ENCODE measurements around the gene MRPL38.
"Not testable (repeated sequence)": the region's sequence is repeated elsewhere in the genome, so short reads cannot be mapped to it uniquely, and the experiment has no call there.

MRPL38 gene

GRCh38 chr17:75896415-75897159, 8.1 kb downstream of the MRPL38 start, which contains the start of gene TRIM65:
TRIM65 (minus strand) TSS chr17:75896951; CDS start chr17:75896937, 14 bp downstream.
- peak; percentile 69 to 80 for DNase-seq (ENCODE audit: low read depth in 2 of 2)

DNA sequence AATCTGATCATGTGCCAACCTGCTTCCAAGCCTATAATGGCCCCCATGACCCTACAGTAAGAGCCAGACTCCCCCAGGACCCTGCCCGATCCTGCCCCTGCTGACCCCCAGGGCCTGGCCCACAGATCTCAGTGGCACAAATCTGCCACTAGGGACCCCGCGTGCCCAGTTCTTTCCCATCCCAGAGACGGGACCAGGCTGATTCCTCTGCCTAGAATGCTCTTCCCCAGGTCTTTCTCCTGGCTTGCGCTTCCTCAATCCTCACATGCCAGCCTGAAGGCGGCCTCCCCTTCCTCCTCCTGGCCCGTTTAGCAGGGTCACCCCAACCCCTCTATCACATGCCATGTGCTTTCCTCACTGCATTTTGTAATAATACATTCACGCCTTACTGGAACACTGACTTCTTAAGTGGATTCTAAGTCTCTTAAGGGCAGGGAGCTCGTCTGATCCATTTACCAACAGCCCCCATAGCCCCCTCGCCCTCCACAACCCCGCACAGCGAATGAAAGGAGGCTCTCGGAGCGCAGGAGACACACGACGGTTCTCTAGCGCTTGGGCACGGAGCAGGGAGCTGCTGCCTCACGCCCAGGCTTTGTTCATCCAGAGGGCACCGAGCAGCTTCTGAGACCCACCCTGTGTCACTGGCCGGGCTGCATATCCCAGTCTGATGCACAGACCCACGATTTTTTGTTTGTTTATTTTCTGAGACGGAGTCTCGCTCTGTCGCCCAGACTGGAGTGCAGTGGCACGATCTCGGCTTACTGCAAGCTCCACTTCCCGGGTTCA, 9.1 kb downstream of the MRPL38 start:
- no peak for DNase-seq (ENCODE audit: low read depth in 2 of 2)

DNA sequence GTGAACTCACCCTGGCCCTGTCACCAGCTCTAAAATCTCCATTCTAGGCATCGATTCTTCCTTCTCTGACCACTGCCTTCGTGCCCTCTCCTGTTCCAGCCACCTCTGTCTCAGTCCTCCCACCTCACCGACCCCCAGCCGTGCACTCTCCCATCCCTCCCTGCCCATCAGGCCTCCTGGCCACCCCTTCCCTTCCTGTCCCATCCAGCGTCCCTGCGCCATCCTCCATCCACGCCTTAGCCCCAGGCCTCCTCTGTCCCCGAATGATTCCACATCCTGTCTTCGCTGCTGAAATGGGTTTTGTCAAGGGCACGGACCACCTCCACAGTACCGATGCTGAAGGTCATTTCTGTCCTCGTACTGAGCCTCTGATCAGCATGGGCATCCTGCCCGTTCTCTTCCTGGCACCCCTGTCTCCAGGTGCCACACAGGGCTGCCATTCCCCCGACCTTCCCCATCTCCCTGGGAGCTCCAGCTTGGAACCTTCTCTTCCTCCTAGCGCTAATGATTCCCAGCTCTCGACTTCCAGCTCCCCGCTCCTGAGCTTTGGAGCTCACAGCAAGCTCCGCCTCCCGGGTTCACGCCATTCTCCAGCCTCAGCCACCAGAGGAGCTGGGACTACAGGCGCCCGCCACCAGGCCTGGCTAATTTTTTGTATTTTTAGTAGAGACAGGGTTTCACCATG, 10.5 kb downstream of the MRPL38 start:
- no peak for DNase-seq (ENCODE audit: low read depth in 2 of 2)

DNA sequence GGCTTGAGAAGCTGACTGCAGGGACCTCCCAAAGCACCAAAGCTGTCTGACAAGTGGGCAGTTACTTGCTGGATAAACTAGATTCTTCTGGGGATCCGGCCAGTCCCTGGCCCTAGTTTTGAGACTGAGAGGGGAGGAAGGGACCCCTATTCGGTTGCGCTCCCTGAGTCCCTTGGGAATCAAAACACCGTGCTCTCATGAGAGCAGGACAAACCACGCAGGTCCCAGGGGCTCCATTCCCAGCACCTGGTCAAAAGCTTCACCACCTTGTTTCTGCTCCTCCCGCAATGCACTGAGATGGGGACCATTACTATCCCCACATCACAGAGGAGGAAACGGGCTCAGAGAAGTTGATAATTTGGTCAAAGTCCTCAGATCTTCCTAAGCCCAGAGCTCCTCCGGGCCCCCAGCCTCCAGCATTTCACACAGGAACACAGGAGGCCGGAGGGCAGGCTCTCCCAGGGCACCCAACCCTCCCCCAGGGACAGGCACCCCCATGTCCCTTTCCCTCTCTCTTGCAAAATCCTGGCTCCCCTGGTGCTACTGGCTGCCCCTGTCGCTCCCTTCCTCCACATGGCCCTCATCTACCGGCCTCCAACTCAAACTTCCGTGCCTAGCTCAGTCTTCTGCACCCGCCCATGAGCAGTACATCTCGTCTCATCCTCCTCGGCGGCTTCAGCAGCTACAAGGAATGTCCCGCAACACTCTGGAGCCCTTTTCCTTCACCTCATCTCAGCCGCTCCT, 11.2 kb downstream of the MRPL38 start:
- DNase-seq (ENCODE audit: low read depth in 2 of 2) = no peak

GRCh38 chr17:75892556-75893224, 12.0 kb downstream of the MRPL38 start:
- no peak for DNase-seq (ENCODE audit: low read depth in 2 of 2)

GRCh38 chr17:75891605-75892555, 12.8 kb downstream of the MRPL38 start:
- DNase-seq (ENCODE audit: low read depth in 2 of 2) = no peak

DNA sequence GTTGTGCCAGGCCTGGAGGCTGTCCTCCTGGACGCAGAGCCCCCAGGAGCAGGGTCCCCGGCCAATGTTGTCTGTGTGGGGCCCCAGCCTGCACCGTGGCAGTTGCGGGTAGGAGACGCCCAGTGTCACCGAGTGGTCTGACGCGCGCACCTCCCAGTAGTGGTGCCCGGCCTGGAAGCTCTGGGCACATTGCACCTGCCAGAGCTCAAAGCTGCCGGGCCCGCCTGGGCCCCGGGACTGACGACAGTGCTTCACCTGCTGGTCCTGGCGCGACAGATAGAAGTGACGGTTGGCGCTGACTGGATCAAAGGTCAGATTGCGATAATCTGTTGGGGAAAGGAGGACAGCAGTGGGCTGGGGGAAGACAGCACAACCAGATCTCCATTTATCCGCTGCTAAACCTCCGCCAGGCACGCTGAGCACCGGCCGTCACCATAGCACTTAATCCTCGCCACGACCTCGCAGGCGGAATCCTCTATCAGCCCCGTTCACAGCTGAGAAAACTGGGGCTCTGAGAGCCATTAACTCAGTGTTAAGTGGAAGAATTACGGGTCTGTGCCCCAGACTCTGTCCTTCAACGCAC, 13.6 kb downstream of the MRPL38 start:
- DNase-seq (ENCODE audit: low read depth in 2 of 2) = no peak

DNA sequence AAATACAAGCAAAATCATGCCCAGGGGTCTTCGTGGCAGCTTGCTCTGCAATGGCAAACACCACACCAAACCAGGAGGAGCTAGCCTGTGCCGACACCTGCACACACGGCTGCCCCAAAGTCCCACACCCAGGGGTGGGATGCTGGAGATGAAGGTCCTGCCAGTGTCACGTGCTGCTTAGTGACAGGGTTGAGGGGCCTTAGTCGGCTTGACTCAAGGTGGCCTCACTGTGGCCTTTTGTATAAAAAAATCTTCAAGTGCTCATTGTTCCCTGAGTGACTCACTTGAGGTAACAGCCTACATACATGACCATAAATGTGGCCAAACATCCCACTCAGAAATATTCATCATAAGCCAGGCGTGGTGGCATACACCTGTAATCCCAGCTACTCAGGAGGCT, 15.2 kb downstream of the MRPL38 start:
- no peak for DNase-seq (ENCODE audit: low read depth in 2 of 2)

DNA sequence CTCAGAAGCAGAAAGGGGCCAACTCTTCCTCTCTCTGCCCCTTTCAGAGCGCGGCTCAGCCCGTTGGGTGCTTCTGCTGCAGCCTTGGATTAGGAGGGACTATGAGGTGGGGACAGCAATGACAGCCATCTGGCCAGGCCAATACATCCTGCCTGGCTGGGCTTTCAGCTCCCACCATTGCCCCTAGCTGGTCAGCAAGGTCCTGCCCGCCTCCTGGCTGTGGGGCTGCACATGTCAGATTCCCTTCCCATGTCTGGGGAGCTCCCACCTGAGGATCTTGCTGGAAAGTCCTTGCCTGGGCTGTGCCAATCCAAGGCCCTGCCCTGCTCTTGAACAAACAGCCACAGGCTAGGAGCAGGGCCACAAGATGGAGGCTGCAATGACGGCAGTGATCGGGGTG, 16.2 kb downstream of the MRPL38 start:
- no peak for DNase-seq (ENCODE audit: low read depth in 2 of 2)

- not testable (repeated sequence) for DNase-seq (ENCODE audit: low read depth in 2 of 2)
Observed at GRCh38 chr17:75885860-75886259, 18.8 kb downstream of the MRPL38 start.

DNA sequence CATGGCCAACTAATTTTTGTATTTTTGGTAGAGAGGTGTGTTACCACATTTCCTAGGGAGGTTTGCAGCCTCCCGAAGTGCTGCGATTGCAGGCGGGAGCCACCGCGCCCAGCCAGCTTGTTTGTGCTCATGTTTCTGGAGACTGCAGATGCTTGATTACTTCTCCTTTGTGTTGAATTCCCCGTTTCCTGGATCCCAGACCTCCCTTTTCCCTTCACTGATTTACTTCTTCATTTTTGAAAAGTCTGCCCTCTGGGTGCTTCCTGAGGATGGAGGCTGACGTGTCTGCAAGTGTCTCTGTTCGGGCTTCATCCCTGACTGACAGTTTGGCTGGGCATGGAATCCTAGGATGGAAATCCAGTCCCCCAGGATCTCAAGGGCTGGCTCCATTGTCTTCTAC, 19.3 kb downstream of the MRPL38 start:
- no peak for DNase-seq (ENCODE audit: low read depth in 2 of 2)

DNA sequence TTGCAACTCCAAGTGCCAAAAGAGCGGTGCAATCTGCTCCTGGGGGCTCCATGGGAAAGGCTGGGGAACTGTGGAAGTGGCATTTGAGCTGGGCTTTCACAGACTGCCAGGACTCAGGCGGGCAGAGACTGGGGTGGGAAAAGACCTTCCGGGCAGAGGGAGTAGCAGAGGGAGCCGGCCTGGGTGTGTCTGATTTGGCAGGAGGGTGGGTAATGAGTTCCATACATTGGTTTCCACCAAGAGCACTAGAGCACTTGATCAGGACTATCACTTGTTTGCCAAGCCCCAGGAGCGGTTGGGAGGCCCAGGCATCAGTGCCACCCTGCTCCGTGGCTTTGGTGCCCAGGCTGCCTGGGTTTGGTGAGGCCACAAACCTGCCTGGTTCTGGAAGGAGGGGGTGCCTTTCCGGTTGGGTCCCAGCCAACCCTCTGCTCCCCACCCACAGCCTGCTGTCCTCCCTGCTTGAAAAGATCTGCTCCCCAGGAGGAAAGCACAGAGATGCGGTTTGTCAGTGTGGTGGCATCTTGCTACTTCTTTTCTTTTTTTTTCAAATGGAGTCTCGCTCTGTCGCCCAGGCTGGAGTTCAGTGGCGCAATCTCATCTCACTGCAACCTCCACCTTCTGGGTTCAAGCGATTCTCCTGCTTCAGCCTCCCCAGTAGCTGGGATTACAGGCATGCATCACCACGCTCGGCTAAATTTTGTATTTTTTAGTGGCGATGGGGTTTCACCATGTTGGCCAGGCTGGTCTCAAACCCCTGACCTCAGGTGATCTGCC, 22.8 kb downstream of the MRPL38 start:
- no peak for DNase-seq (ENCODE audit: low read depth in 2 of 2)

GRCh38 chr17:75880266-75880665, 24.4 kb downstream of the MRPL38 start:
- DNase-seq (ENCODE audit: low read depth in 2 of 2) = no peak

DNA sequence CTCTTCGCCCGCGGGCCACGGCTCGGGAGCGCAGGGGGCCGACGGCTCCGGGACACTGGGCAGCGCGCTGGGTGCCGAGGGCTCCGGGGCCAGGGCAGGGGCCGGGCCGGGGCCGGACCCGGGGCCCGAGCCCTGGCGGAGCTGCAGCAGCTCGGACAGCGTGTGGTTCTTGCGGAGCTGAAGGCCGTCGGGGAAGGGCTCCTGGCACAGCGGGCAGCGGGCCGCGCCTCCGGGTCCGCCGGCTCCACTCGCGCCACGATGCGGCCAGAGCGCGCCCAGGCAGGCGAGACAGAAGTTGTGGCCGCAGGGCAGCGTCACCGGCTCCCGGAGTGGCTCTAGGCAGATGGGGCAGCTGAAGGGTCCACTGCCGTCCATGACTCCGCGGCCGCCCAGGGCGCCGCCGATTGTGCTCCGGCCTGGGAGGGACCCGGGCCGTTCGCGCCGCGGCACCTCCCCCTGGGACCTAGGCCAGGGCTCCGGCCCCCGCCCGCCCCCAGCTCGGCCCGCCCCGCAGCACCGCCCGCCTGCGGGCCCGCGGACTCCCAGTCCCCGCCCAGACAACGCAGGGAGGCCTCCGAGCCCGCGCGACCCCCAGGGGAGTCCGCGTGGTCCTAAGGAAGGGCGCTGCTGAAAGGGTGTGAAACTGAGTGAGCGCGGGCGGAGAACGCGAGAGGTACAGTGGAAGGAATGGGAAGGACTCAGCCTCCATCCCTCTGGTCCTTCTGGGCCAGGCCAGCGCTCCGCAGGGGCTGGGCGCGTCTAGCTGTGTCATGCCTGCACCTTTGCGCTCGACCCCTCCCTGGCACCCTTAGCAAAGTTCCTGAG, 26.3 kb downstream of the MRPL38 start, which contains the start of gene TRIM47:
TSS of gene TRIM47 (minus strand) at position 408 of the 825 bp plus-strand sequence. CDS start at position 375, 33 bp downstream.
- no peak for DNase-seq (ENCODE audit: low read depth in 2 of 2)

GRCh38 chr17:75877752-75878173, 26.9 kb downstream of the MRPL38 start:
- peak; percentile 56 to 62 for DNase-seq (ENCODE audit: low read depth in 2 of 2)

DNA sequence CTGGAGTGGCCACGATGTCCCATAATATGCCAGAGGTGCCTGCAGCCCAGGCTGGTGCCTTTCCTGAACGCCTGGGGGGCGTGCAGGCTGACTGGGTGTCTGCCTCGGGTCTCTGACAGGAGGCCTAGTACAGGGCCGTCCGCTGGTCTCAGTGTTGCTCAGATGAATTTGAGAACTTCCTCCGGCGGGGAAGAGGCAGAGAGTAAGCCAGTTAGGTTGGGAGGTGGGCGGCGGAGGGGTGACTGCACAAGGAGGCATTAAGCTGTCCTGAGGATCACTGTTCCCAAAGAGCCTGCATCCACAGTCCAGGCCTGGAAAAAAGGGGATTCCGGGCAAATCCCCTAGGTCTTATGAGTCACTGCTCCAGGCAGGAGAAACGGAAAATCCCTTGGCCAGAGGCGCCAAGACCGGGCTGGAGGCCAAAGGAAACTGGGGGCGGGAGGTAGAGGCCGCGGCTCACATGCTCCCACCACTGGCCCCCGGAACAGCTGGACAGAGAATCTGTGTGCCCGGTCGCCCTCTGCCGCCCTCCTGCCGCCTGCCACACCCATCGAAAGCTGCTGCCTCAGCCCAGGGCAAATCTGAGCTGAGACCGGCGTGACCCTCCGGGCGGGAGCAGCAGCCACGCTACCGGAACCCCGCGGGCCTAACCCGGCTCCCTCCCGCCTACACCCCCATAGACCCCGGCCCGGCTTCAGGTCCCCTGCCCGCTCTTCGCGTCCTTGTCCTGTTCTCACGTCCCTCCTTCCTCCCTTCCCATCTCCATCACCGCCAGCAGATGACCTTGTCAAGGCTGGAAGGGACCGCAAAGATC, 27.5 kb downstream of the MRPL38 start:
- DNase-seq (ENCODE audit: low read depth in 2 of 2) = peak in 1 of 2 donors; percentile 32

Measured in stimulated activated CD4-positive, alpha-beta T cell treated with anti-CD3 and anti-CD28 coated beads, Interleukin-1b, Interleukin-23, amount 100 ng/mL, for 4 hours (primary cell).